IPS DF 4.7 (cell line): ENCODE results near the gene PRR33.
"Not testable (repeated sequence)": the region's sequence is repeated elsewhere in the genome, so short reads cannot be mapped to it uniquely, and the experiment has no call there.

Source experiments
- DNase-seq: peaks from one replicate; pipeline ENCODE4 v3.0.0-alpha.2; 2013; ENCODE audit warnings: low spot score; ENCODE audit errors: extremely low read depth

Gene PRR33

GRCh38 chr11:1891831-1892115, at the start of gene PRR33:
Gene PRR33, minus strand, starts transcription at chr11:1891895. Its CDS starts 1,311 bp downstream, at chr11:1890584.
- no peak for DNase-seq

GRCh38 chr11:1939788-1940187, 48.1 kb upstream of the PRR33 start:
- not testable (repeated sequence) for DNase-seq

GRCh38 chr11:1939006-1939625, 47.4 kb upstream of the PRR33 start:
- no peak for DNase-seq

- no peak for DNase-seq
Observed at GRCh38 chr11:1938343-1939005, 46.8 kb upstream of the PRR33 start.

GRCh38 chr11:1937616-1938342, 46.1 kb upstream of the PRR33 start:
- no peak for DNase-seq

- no peak for DNase-seq
Observed at GRCh38 chr11:1936781-1937615, 45.3 kb upstream of the PRR33 start.

- no peak for DNase-seq
Observed at GRCh38 chr11:1936072-1936780, 44.5 kb upstream of the PRR33 start.

GRCh38 chr11:1935156-1936071, 43.7 kb upstream of the PRR33 start:
- DNase-seq: no peak

- no peak for DNase-seq
Observed at GRCh38 chr11:1934335-1935155, 42.9 kb upstream of the PRR33 start.

- DNase-seq: no peak
Observed at GRCh38 chr11:1933416-1934334, 42.0 kb upstream of the PRR33 start.

GRCh38 chr11:1932681-1933080, 41.0 kb upstream of the PRR33 start:
- DNase-seq: no peak

- DNase-seq: no peak
Observed at GRCh38 chr11:1932105-1932480, 40.4 kb upstream of the PRR33 start.

- DNase-seq: no peak
Observed at GRCh38 chr11:1931341-1932104, 39.8 kb upstream of the PRR33 start.

GRCh38 chr11:1930462-1930830, 38.8 kb upstream of the PRR33 start:
- DNase-seq: no peak

- DNase-seq: no peak
Observed at GRCh38 chr11:1929621-1930461, 38.1 kb upstream of the PRR33 start.

GRCh38 chr11:1928891-1929541, 37.3 kb upstream of the PRR33 start:
- no peak for DNase-seq
